Measurements from ENCODE around the gene C11orf68. TPM values are rescaled to one million over a fixed set of nuclear protein-coding genes. Genes with fewer than 3 reads are reported as not detected.

Gene C11orf68
- total RNA-seq, 4 donors from 2014 or later, result 20.8 to 30.7 (median 23.9) TPM

DNA sequence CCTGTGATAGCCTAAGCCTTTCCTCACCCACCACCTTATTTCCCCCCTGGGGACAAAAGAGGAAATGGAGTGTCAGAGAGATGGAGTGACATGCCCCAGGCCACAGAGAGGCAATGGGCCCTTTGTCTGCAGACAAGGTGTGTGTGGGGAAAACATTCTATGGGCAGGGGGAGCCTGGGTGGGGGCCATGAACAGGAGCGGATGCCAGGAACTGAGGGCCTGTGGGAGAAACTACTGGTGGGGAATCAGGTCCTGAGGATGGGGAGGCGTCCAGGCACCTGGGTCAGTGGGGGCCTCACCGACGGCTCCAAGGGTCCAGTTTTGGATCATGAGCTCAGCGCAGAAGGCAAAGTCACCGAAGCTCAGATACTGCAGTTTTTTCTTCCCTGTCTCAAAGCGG is 33.6 kb downstream of the C11orf68 start:
- Histone ChIP-seq H3K4me1 (peaks cover 21 to 24% of the 10 kb centered on the region in 2 donors), H3K4me3 (no peak overlapping the region), H3K27ac (no peak overlapping the region), H3K9me3 (no peaks in the 10 kb centered on the region), H3K36me3 (peaks cover 0 to 44% of the 10 kb centered on the region in 2 donors), H3K27me3 (no peaks in the 10 kb centered on the region)
- intact Hi-C loops (cut with DNase I; ENCODE audit: low total_unique reads), result no loop called here
- no peak for ATAC-seq
- DNase-seq, result no peak
- in situ Hi-C loops (cut with MboI; ENCODE audit: low sequenced_read_pairs in 4 of 4), result loop anchor here (10.0 kb wide), 3 partner anchors 80 to 110 kb away; partner anchors contain the start of gene SART1 (in 1 of the 4)
- no peak for TF ChIP-seq POLR2A (IDR thresholded peaks at IDR 0.05)
- no peak for TF ChIP-seq CTCF (IDR thresholded peaks at IDR 0.05 in 4 of 5, conservative IDR thresholded peaks at IDR 0.05 in 1 of 5)

GRCh38 chr11:65884716-65885092 is 34.2 kb downstream of the C11orf68 start:
- no peaks in the 10 kb centered on the region for H3K9me3 ChIP-seq
- TF ChIP-seq POLR2A (IDR thresholded peaks at IDR 0.05) (no peak), CTCF (IDR thresholded peaks at IDR 0.05 in 4 of 5, conservative IDR thresholded peaks at IDR 0.05 in 1 of 5) (peak; percentile 98 to 99 (median 99))
- DNase-seq (peak in 1 of 2 donors; percentile 61), ATAC-seq (peak in 1 of 2 donors; percentile 19)
- H3K36me3 ChIP-seq, result peaks cover 0 to 44% of the 10 kb centered on the region in 2 donors
- intact Hi-C loops (cut with DNase I; ENCODE audit: low total_unique reads), result loop anchor here (1.0 kb wide), 1 partner anchor 105 kb away; no protein-coding TSS in a partner anchor
- in situ Hi-C loops (cut with MboI; ENCODE audit: low sequenced_read_pairs in 4 of 4), result loop anchor here (5.0 to 10.0 kb wide), 4 partner anchors 80 to 110 kb away; partner anchors contain the start of gene SART1 (in 1 of the 4)
- H3K27me3 ChIP-seq, result no peaks in the 10 kb centered on the region
- H3K4me3 ChIP-seq, result no peak overlapping the region
- peaks cover 16 to 19% of the 10 kb centered on the region in 2 donors for H3K4me1 ChIP-seq
- H3K27ac ChIP-seq, result no peak overlapping the region

- no peak for ATAC-seq
- TF ChIP-seq POLR2A (IDR thresholded peaks at IDR 0.05) (no peak), CTCF (IDR thresholded peaks at IDR 0.05 in 4 of 5, conservative IDR thresholded peaks at IDR 0.05 in 1 of 5) (no peak)
- no peaks in the 10 kb centered on the region for H3K27me3 ChIP-seq
- intact Hi-C loops (cut with DNase I; ENCODE audit: low total_unique reads), result loop anchor here (1.0 kb wide), 1 partner anchor 105 kb away; no protein-coding TSS in a partner anchor
- DNase-seq, result no peak
- peaks cover 0 to 44% of the 10 kb centered on the region in 2 donors for H3K36me3 ChIP-seq
- H3K4me1 ChIP-seq, result peaks cover 10 to 13% of the 10 kb centered on the region in 2 donors
- in situ Hi-C loops (cut with MboI; ENCODE audit: low sequenced_read_pairs in 4 of 4), result loop anchor here (5.0 to 10.0 kb wide), 4 partner anchors 81 to 111 kb away; partner anchors contain the start of gene SART1 (in 1 of the 4)
- no peaks in the 10 kb centered on the region for H3K9me3 ChIP-seq
- no peak overlapping the region for H3K27ac ChIP-seq
- no peak overlapping the region for H3K4me3 ChIP-seq
Measured at GRCh38 chr11:65883786-65884715, 34.8 kb downstream of the C11orf68 start.

DNA sequence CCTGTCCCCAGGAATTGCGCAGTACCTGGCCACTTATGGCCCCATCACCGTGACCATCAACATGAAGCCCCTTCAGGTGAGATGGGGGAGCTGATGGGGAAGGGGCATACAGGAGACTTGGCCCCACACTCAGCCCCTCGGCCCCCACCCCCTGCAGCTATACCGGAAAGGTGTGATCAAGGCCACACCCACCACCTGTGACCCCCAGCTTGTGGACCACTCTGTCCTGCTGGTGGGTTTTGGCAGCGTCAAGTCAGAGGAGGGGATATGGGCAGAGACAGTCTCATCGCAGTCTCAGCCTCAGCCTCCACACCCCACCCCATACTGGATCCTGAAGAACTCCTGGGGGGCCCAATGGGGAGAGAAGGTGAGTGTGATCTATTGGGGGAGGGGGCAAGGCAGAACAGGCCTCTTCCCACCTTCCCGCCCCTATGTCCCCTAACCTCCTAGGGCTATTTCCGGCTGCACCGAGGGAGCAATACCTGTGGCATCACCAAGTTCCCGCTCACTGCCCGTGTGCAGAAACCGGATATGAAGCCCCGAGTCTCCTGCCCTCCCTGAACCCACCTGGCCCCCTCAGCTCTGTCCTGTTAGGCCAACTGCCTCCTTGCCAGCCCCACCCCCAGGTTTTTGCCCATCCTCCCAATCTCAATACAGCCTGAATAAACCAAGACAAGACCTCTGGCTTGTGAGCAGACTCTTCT is 35.7 kb downstream of the C11orf68 start:
- ATAC-seq (no peak), DNase-seq (no peak)
- TF ChIP-seq POLR2A (IDR thresholded peaks at IDR 0.05) (no peak), CTCF (IDR thresholded peaks at IDR 0.05 in 4 of 5, conservative IDR thresholded peaks at IDR 0.05 in 1 of 5) (no peak)
- peaks cover 0 to 44% of the 10 kb centered on the region in 2 donors for H3K36me3 ChIP-seq
- H3K4me3 ChIP-seq, result no peak overlapping the region
- H3K27me3 ChIP-seq, result no peaks in the 10 kb centered on the region
- H3K9me3 ChIP-seq, result no peaks in the 10 kb centered on the region
- intact Hi-C loops (cut with DNase I; ENCODE audit: low total_unique reads) (no loop called here), in situ Hi-C loops (cut with MboI; ENCODE audit: low sequenced_read_pairs in 4 of 4) (loop anchor here (5.0 to 10.0 kb wide), 4 partner anchors 82 to 112 kb away; partner anchors contain the start of gene SART1 (in 1 of the 4))
- H3K4me1 ChIP-seq, result peaks cover 8 to 9% of the 10 kb centered on the region in 2 donors
- H3K27ac ChIP-seq, result no peak overlapping the region
